GM19455 (cell line): ENCODE results near the gene AMN.

Experiments used
- ATAC-seq: cut with Tn5 transposase; IDR thresholded peaks from one replicate; pipeline ENCODE4 v1.9.1; 2021; ENCODE audit not compliant: unreplicated experiment

AMN gene

GRCh38 chr14:102965282-102965681 lies 42.8 kb downstream of the AMN start:
- ATAC-seq = no peak

- ATAC-seq = no peak
These were observed 43.6 kb downstream of the AMN start for GRCh38 chr14:102965971-102966655.

GRCh38 chr14:102966681-102967505 lies 44.4 kb downstream of the AMN start:
- no peak for ATAC-seq

GRCh38 chr14:102967506-102967795 lies 45.0 kb downstream of the AMN start:
- ATAC-seq = no peak

GRCh38 chr14:102968306-102968705 lies 45.8 kb downstream of the AMN start:
- ATAC-seq = no peak

GRCh38 chr14:102969060-102969791 lies 46.8 kb downstream of the AMN start:
- ATAC-seq = no peak

GRCh38 chr14:102969901-102970300 lies 47.4 kb downstream of the AMN start:
- no peak for ATAC-seq

GRCh38 chr14:102970496-102970895 lies 48.0 kb downstream of the AMN start:
- ATAC-seq = no peak

- ATAC-seq = no peak
These were observed 48.9 kb downstream of the AMN start for GRCh38 chr14:102971314-102971713.

- ATAC-seq = no peak
These were observed 49.6 kb downstream of the AMN start for GRCh38 chr14:102971836-102972606.

- no peak for ATAC-seq
These were observed 51.3 kb downstream of the AMN start for GRCh38 chr14:102973706-102974285.

- no peak for ATAC-seq
These were observed 53.2 kb downstream of the AMN start for GRCh38 chr14:102975662-102976061.

- no peak for ATAC-seq
These were observed 55.0 kb downstream of the AMN start for GRCh38 chr14:102977475-102977874.

- ATAC-seq = no peak
These were observed 56.9 kb downstream of the AMN start for GRCh38 chr14:102979406-102979805.

- no peak for ATAC-seq
These were observed 57.9 kb downstream of the AMN start for GRCh38 chr14:102980409-102980810.
